K562 (cell line): ENCODE measurements around the gene ZFP64. TPM values are rescaled to one million over a fixed set of nuclear protein-coding genes. Genes with fewer than 3 reads are reported as not detected.

ENCODE experiments used
- EGR1 ChIP-seq: fragments of 450-650 bp; conservative IDR thresholded peaks from 2 replicates; pipeline ENCODE4 v1.6.1; 2017; ENCODE audit warnings: mild to moderate bottlenecking
- GMEB1 ChIP-seq: fragments of 250-450 bp; sonication (Bioruptor Pico); IDR thresholded peaks from 2 replicates; pipeline ENCODE4 v1.4.0; 2020; ENCODE audit warnings: mild to moderate bottlenecking
- KLF10 ChIP-seq: fragments of 250-450 bp; sonication (Bioruptor Pico); IDR thresholded peaks from 2 replicates; pipeline ENCODE4 v1.6.1; 2021; ENCODE audit warnings: matching md5 sums
- LCOR ChIP-seq: sonication (generic); formaldehyde crosslinking; IDR thresholded peaks from 2 replicates; pipeline ENCODE4 v1.8.0; 2022; ENCODE audit warnings: mild to moderate bottlenecking, missing genetic modification reagents
- MAZ ChIP-seq, 2 experiments: fragments of 450-650 bp in 1 of 2; sonication (generic) in 1 of 2; formaldehyde crosslinking; IDR thresholded peaks in 1 of 2; conservative IDR thresholded peaks in 1 of 2; 2 replicates each; pipeline versions ENCODE4 v1.4.0 to v1.5.0; 2020; ENCODE audit warnings: mild to moderate bottlenecking in 1 of 2, missing genetic modification reagents in 1 of 2
- NR0B1 ChIP-seq: fragments of 450-650 bp; IDR thresholded peaks from one replicate; pipeline ENCODE4 v1.6.1; 2018; ENCODE audit warnings: mild to moderate bottlenecking, moderate library complexity; ENCODE audit not compliant: partially characterized antibody
- STAT5B ChIP-seq: fragments of 250-450 bp; sonication (Bioruptor Pico); IDR thresholded peaks from 2 replicates; pipeline ENCODE4 v1.8.0; 2021; ENCODE audit warnings: mild to moderate bottlenecking, inconsistent platforms
- ZNF408 ChIP-seq: fragments of 250-450 bp; sonication (Bioruptor Pico); IDR thresholded peaks from 2 replicates; pipeline ENCODE4 v1.4.0; 2020; ENCODE audit warnings: low read depth, mild to moderate bottlenecking, moderate library complexity
- polyA plus RNA-seq, 8 experiments: library from polyadenylated mRNA; depleted of rRNA in 4 of 8; stranded (reverse) in 5 of 8; unstranded in 3 of 8; fragments of >200 nt; fragmentation: Nextera tagmentation in 2 of 8; fragmentation: Illumina TruSeq in 1 of 8; extraction: Ambion mirVana in 2 of 8; extraction: Trizol in 1 of 8; gene quantifications; 2 replicates each; pipeline versions ENCODE4 v1.2.1 to v1.2.3, GENCODE V29; 2011 to 2014; ENCODE audit warnings: inconsistent platforms in 1 of 8, missing spikeins in 1 of 8
- total RNA-seq, 7 experiments: library from RNA; depleted of rRNA in 6 of 7; stranded (reverse); fragments of >200 nt in 6 of 7; fragmentation: Illumina TruSeq in 2 of 7; extraction: Trizol in 2 of 7; gene quantifications; 2 replicates each; pipeline versions ENCODE4 v1.2.1 to v1.2.3, GENCODE V29; 2011 to 2021; ENCODE audit warnings: low replicate concordance in 1 of 7
- TF ChIP-seq, protein P1 (sequence below): sonication (generic); formaldehyde crosslinking; IDR thresholded peaks from 2 replicates; pipeline ENCODE4 v1.8.1; 2023; ENCODE audit warnings: missing genetic modification reagents, mild to moderate bottlenecking, borderline replicate concordance
- TF ChIP-seq, protein P2 (sequence below): fragments of 450-650 bp; formaldehyde crosslinking; IDR thresholded peaks from 2 replicates; pipeline ENCODE4 v1.4.0; 2020; ENCODE audit warnings: mild to moderate bottlenecking
- TF ChIP-seq, protein P3 (sequence below): sonication (generic); IDR thresholded peaks from 2 replicates; pipeline ENCODE4 v1.6.1; 2016
- TF ChIP-seq, protein P4 (sequence below): fragments of 450-650 bp; IDR thresholded peaks from 2 replicates; pipeline ENCODE4 v1.6.1; 2016; ENCODE audit warnings: antibody characterized with exemption

Gene ZFP64
- total and polyA plus RNA-seq, 9 of the 15 experiments (the other 6 are each of a cell fraction or from before 2014, with no cell fraction given) = 1.4 to 13.4 (median 7.0) TPM

- TF ChIP-seq, protein P1, sequence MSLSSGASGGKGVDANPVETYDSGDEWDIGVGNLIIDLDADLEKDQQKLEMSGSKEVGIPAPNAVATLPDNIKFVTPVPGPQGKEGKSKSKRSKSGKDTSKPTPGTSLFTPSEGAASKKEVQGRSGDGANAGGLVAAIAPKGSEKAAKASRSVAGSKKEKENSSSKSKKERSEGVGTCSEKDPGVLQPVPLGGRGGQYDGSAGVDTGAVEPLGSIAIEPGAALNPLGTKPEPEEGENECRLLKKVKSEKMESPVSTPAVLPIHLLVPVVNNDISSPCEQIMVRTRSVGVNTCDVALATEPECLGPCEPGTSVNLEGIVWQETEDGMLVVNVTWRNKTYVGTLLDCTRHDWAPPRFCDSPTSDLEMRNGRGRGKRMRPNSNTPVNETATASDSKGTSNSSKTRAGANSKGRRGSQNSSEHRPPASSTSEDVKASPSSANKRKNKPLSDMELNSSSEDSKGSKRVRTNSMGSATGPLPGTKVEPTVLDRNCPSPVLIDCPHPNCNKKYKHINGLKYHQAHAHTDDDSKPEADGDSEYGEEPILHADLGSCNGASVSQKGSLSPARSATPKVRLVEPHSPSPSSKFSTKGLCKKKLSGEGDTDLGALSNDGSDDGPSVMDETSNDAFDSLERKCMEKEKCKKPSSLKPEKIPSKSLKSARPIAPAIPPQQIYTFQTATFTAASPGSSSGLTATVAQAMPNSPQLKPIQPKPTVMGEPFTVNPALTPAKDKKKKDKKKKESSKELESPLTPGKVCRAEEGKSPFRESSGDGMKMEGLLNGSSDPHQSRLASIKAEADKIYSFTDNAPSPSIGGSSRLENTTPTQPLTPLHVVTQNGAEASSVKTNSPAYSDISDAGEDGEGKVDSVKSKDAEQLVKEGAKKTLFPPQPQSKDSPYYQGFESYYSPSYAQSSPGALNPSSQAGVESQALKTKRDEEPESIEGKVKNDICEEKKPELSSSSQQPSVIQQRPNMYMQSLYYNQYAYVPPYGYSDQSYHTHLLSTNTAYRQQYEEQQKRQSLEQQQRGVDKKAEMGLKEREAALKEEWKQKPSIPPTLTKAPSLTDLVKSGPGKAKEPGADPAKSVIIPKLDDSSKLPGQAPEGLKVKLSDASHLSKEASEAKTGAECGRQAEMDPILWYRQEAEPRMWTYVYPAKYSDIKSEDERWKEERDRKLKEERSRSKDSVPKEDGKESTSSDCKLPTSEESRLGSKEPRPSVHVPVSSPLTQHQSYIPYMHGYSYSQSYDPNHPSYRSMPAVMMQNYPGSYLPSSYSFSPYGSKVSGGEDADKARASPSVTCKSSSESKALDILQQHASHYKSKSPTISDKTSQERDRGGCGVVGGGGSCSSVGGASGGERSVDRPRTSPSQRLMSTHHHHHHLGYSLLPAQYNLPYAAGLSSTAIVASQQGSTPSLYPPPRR (CRISPR knock-in tag) = no peak
- TF ChIP-seq NR0B1 (no peak), EGR1 (no peak), ZNF408 (CRISPR knock-in tag) (no peak), GMEB1 (CRISPR knock-in tag) (peak; percentile 41; the same call in 1 of the 2 replicates), MAZ (CRISPR knock-in tag; conservative IDR thresholded peaks at IDR 0.05 in 1 of 2, IDR thresholded peaks at IDR 0.05 in 1 of 2) (peak; percentile 73 to 90), STAT5B (CRISPR knock-in tag) (no peak), LCOR (CRISPR knock-in tag) (no peak), KLF10 (CRISPR knock-in tag) (no peak)
- TF ChIP-seq, protein P2, sequence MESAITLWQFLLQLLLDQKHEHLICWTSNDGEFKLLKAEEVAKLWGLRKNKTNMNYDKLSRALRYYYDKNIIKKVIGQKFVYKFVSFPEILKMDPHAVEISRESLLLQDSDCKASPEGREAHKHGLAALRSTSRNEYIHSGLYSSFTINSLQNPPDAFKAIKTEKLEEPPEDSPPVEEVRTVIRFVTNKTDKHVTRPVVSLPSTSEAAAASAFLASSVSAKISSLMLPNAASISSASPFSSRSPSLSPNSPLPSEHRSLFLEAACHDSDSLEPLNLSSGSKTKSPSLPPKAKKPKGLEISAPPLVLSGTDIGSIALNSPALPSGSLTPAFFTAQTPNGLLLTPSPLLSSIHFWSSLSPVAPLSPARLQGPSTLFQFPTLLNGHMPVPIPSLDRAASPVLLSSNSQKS (CRISPR knock-in tag) = no peak
- TF ChIP-seq, protein P3, sequence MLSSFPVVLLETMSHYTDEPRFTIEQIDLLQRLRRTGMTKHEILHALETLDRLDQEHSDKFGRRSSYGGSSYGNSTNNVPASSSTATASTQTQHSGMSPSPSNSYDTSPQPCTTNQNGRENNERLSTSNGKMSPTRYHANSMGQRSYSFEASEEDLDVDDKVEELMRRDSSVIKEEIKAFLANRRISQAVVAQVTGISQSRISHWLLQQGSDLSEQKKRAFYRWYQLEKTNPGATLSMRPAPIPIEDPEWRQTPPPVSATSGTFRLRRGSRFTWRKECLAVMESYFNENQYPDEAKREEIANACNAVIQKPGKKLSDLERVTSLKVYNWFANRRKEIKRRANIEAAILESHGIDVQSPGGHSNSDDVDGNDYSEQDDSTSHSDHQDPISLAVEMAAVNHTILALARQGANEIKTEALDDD = no peak
- TF ChIP-seq, protein P4, sequence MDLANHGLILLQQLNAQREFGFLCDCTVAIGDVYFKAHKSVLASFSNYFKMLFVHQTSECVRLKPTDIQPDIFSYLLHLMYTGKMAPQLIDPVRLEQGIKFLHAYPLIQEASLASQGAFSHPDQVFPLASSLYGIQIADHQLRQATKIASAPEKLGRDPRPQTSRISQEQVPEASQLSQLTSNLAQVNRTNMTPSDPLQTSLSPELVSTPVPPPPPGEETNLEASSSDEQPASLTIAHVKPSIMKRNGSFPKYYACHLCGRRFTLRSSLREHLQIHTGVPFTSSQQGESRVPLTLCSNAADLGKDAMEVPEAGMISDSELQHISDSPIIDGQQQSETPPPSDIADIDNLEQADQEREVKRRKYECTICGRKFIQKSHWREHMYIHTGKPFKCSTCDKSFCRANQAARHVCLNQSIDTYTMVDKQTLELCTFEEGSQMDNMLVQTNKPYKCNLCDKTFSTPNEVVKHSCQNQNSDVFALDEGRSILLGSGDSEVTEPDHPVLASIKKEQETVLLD = no peak
These were observed 18.7 kb upstream of the ZFP64 start (continued) for GRCh38 chr20:52210037-52210990.
